Liver (tissue), 9 donors: ENCODE measurements around the gene ACAD8. TPM values are rescaled to one million over a fixed set of nuclear protein-coding genes. Genes with fewer than 3 reads are reported as not detected.

ENCODE experiments used
- DNase-seq: peaks from one replicate; pipeline ENCODE4 v3.0.0-alpha.2; 2017; ENCODE audit warnings: low spot score
- H3K27ac ChIP-seq, 2 donors: one replicate each; pipeline ENCODE4 v1.7.0; 2013; ENCODE audit warnings: inconsistent platforms in 2 of 2, low read length in 2 of 2, control low read depth in 1 of 2, low read depth in 1 of 2, mild to moderate bottlenecking in 1 of 2
- H3K27me3 ChIP-seq, 4 donors: one replicate each; pipeline versions ENCODE4 v1.6.1 to v1.7.0; 2013; ENCODE audit warnings: low read length in 3 of 4, inconsistent platforms in 1 of 4, mild to moderate bottlenecking in 1 of 4, moderate library complexity in 1 of 4; ENCODE audit not compliant: control insufficient read depth in 4 of 4, insufficient read depth in 4 of 4
- H3K36me3 ChIP-seq, 4 donors: one replicate each; pipeline versions ENCODE4 v1.6.1 to v1.7.0; 2013; ENCODE audit warnings: low read length in 3 of 4, mild to moderate bottlenecking in 3 of 4, low read depth in 1 of 4, moderate library complexity in 1 of 4; ENCODE audit not compliant: control insufficient read depth in 4 of 4, insufficient read depth in 3 of 4
- H3K4me1 ChIP-seq, 4 donors: one replicate each; pipeline versions ENCODE4 v1.6.1 to v1.7.0; 2013; ENCODE audit warnings: low read length in 3 of 4, mild to moderate bottlenecking in 3 of 4, moderate library complexity in 1 of 4; ENCODE audit not compliant: control insufficient read depth in 4 of 4, insufficient read depth in 4 of 4
- H3K4me3 ChIP-seq, 3 donors: one replicate each; pipeline versions ENCODE4 v1.6.1 to v1.7.0; 2013; ENCODE audit warnings: low read length in 3 of 3, control low read depth in 1 of 3, low read depth in 1 of 3, mild to moderate bottlenecking in 1 of 3
- H3K9ac ChIP-seq, 2 donors: one replicate each; pipeline ENCODE4 v1.7.0; 2013; ENCODE audit warnings: low read length in 2 of 2, mild to moderate bottlenecking in 2 of 2, moderate library complexity in 2 of 2, control low read depth in 1 of 2, low read depth in 1 of 2
- H3K9me3 ChIP-seq, 4 donors: one replicate each; pipeline versions ENCODE4 v1.6.1 to v1.7.0; 2013; ENCODE audit warnings: low read length in 3 of 4; ENCODE audit not compliant: control insufficient read depth in 4 of 4
- CTCF ChIP-seq: fragments of 150-350 bp; IDR thresholded peaks from 2 replicates; pipeline ENCODE4 v1.5.1; 2017; ENCODE audit warnings: improper control_type of control experiment, low read depth, low read length; ENCODE audit not compliant: missing input control
- EGR1 ChIP-seq, 2 donors: IDR thresholded peaks; 2 replicates each; pipeline ENCODE4 v1.6.1; 2016 to 2018; ENCODE audit warnings: antibody characterized with exemption in 2 of 2, low read depth in 2 of 2
- FOXA1 ChIP-seq: IDR thresholded peaks from 2 replicates; pipeline ENCODE4 v1.6.1; 2016; ENCODE audit warnings: antibody characterized with exemption
- FOXA2 ChIP-seq: IDR thresholded peaks from 2 replicates; pipeline ENCODE4 v1.6.1; 2016; ENCODE audit warnings: antibody characterized with exemption
- GABPA ChIP-seq, 2 donors: IDR thresholded peaks in 1 of 2; conservative IDR thresholded peaks in 1 of 2; 2 replicates each; pipeline ENCODE4 v1.6.1; 2016; ENCODE audit warnings: antibody characterized with exemption in 2 of 2, mild to moderate bottlenecking in 1 of 2, moderate library complexity in 1 of 2
- HNF4A ChIP-seq, 2 donors: conservative IDR thresholded peaks; 2 replicates each; pipeline ENCODE4 v1.6.1; 2016; ENCODE audit warnings: antibody characterized with exemption in 2 of 2, mild to moderate bottlenecking in 2 of 2
- HNF4G ChIP-seq: IDR thresholded peaks from 2 replicates; pipeline ENCODE4 v1.6.1; 2016; ENCODE audit warnings: antibody characterized with exemption
- JUND ChIP-seq, 2 donors: IDR thresholded peaks; 2 replicates each; pipeline ENCODE4 v1.6.1; 2016; ENCODE audit warnings: antibody characterized with exemption in 2 of 2
- NR2F2 ChIP-seq: IDR thresholded peaks from 2 replicates; pipeline ENCODE4 v1.6.1; 2016; ENCODE audit warnings: antibody characterized with exemption
- RAD21 ChIP-seq, 2 donors: IDR thresholded peaks; 2 replicates each; pipeline ENCODE4 v1.6.1; 2016; ENCODE audit warnings: antibody characterized with exemption in 2 of 2, mild to moderate bottlenecking in 2 of 2
- REST ChIP-seq: IDR thresholded peaks from 2 replicates; pipeline ENCODE4 v1.6.1; 2016; ENCODE audit warnings: antibody characterized with exemption, mild to moderate bottlenecking
- RXRA ChIP-seq, 2 donors: IDR thresholded peaks; 2 replicates each; pipeline ENCODE4 v1.6.1; 2017 to 2018; ENCODE audit warnings: antibody characterized with exemption in 2 of 2, mild to moderate bottlenecking in 1 of 2
- SP1 ChIP-seq: IDR thresholded peaks from 2 replicates; pipeline ENCODE4 v1.6.1; 2018; ENCODE audit warnings: antibody characterized with exemption, mild to moderate bottlenecking
- TAF1 ChIP-seq: conservative IDR thresholded peaks from 2 replicates; pipeline ENCODE4 v1.6.1; 2016; ENCODE audit warnings: antibody characterized with exemption, mild to moderate bottlenecking
- YY1 ChIP-seq: IDR thresholded peaks from 2 replicates; pipeline ENCODE4 v1.6.1; 2016; ENCODE audit warnings: antibody characterized with exemption, mild to moderate bottlenecking
- ZBTB33 ChIP-seq: IDR thresholded peaks from 2 replicates; pipeline ENCODE4 v1.6.1; 2016; ENCODE audit warnings: antibody characterized with exemption
- WGBS: extraction: QIAGEN DNeasy Blood & Tissue Kit; methylation state at CpG from one replicate; pipeline ENCODE4 v1.1.7; 2013; 5-methylcytosine and 5-hydroxymethylcytosine counted together
- polyA plus RNA-seq, 2 donors: library from polyadenylated mRNA; stranded (reverse) in 1 of 2; unstranded in 1 of 2; fragments of 200-250 nt in 1 of 2; fragments of >200 nt in 1 of 2; fragmentation: Nextera tagmentation in 1 of 2; extraction: Ambion mirVana in 1 of 2; gene quantifications; one replicate each; pipeline versions ENCODE4 v1.2.1 to v1.2.3, GENCODE V29; 2013 to 2015
- total RNA-seq, 2 donors: library from RNA; depleted of rRNA; stranded (reverse); fragments of >200 nt; gene quantifications; one replicate each; pipeline ENCODE4 v1.2.3, GENCODE V29; 2014
- TF ChIP-seq, protein P1 (sequence below): IDR thresholded peaks from 2 replicates; pipeline ENCODE4 v1.6.1; 2016; ENCODE audit warnings: antibody characterized with exemption
- TF ChIP-seq, protein P2 (sequence below): IDR thresholded peaks from 2 replicates; pipeline ENCODE4 v1.6.1; 2016; ENCODE audit warnings: antibody characterized with exemption
- donor health status: healthy.
- donor health status: healthy.
- donor health status: healthy.
- donor health status: healthy.
- donor health status: healthy.

The ACAD8 gene
- total and polyA plus RNA-seq, 4 donors = 14.1 to 32.2 (median 27.1) TPM

DNA sequence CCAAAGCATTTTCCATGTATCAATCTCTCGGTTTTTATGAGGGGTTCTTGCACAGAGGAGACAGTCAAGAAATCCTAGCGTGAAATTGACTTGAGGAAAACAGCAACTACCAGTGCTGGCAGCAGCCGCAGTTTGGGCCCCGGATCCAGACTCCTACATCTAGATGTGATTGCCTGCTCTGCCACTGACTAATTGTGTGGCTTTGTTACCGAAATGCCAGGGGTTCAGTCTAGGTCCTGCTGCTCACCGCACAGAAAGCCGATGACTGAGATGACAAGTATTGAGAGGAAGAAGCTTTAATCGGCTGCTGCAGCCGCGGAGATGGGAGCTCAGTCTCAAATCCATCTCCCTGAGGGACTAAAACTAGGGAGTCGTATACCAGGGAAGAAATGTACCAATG is 14.6 kb downstream of the ACAD8 start:
- no peak for TF ChIP-seq JUND (IDR thresholded peaks at IDR 0.05)
- TF ChIP-seq HNF4G = no peak
- no peak for TF ChIP-seq FOXA2
- no peak for TF ChIP-seq TAF1
- TF ChIP-seq, protein P1, sequence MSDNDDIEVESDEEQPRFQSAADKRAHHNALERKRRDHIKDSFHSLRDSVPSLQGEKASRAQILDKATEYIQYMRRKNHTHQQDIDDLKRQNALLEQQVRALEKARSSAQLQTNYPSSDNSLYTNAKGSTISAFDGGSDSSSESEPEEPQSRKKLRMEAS = no peak
- H3K4me1 ChIP-seq = peaks cover 0 to 5% (median 1%) of the 10 kb centered on the region in 4 donors
- H3K27me3 ChIP-seq = no peaks in the 10 kb centered on the region
- WGBS = 92% methylated on average over 11 of the region's 11 CpGs
- H3K36me3 ChIP-seq = peaks cover 2 to 13% (median 7%) of the 10 kb centered on the region in 4 donors
- no peak for DNase-seq
- H3K27ac ChIP-seq = no peak overlapping the region
- no peak overlapping the region for H3K4me3 ChIP-seq
- H3K9ac ChIP-seq = no peak overlapping the region
- no peaks in the 10 kb centered on the region for H3K9me3 ChIP-seq

GRCh38 chr11:134270250-134270714 is 16.9 kb downstream of the ACAD8 start:
- Histone ChIP-seq H3K4me1 (peaks cover 0 to 5% (median 1%) of the 10 kb centered on the region in 4 donors), H3K27me3 (peaks cover 0 to 10% (median 2%) of the 10 kb centered on the region in 4 donors), H3K9me3 (no peaks in the 10 kb centered on the region), H3K36me3 (peaks cover 0 to 1% (median 0%) of the 10 kb centered on the region in 4 donors), H3K27ac (no peak overlapping the region), H3K9ac (no peak overlapping the region), H3K4me3 (no peak overlapping the region)
- DNase-seq = no peak
- WGBS = 51% methylated on average over 5 of the region's 5 CpGs
- TF ChIP-seq JUND (IDR thresholded peaks at IDR 0.05) = no peak
- TF ChIP-seq FOXA2 = no peak
- TF ChIP-seq, protein P1 = no peak
- no peak for TF ChIP-seq REST
- no peak for TF ChIP-seq CTCF
- no peak for TF ChIP-seq HNF4A (conservative IDR thresholded peaks at IDR 0.05)
- no peak for TF ChIP-seq RAD21 (IDR thresholded peaks at IDR 0.05)
- TF ChIP-seq, protein P2, sequence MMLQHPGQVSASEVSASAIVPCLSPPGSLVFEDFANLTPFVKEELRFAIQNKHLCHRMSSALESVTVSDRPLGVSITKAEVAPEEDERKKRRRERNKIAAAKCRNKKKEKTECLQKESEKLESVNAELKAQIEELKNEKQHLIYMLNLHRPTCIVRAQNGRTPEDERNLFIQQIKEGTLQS = no peak
- no peak for TF ChIP-seq HNF4G
- TF ChIP-seq FOXA1 = no peak
- no peak for TF ChIP-seq TAF1
- TF ChIP-seq NR2F2 = no peak
- no peak for TF ChIP-seq SP1
- no peak for TF ChIP-seq GABPA (IDR thresholded peaks at IDR 0.05 in 1 of 2, conservative IDR thresholded peaks at IDR 0.05 in 1 of 2)
- TF ChIP-seq ZBTB33 = no peak
- no peak for TF ChIP-seq YY1
- TF ChIP-seq RXRA (IDR thresholded peaks at IDR 0.05) = no peak
- TF ChIP-seq EGR1 (IDR thresholded peaks at IDR 0.05; ENCODE audit: low read depth in 2 of 2) = no peak
